HG03108 (cell line): Measurements from ENCODE around the gene EFEMP1.

Experiments used
- ATAC-seq: cut with Tn5 transposase; IDR thresholded peaks from one replicate; pipeline ENCODE4 v1.9.1; 2021; ENCODE audit warnings: moderate library complexity; ENCODE audit not compliant: unreplicated experiment

EFEMP1 gene

GRCh38 chr2:55934337-55934736, 10.8 kb upstream of the EFEMP1 start:
- no peak for ATAC-seq

GRCh38 chr2:55932843-55933242, 9.3 kb upstream of the EFEMP1 start:
- no peak for ATAC-seq

- ATAC-seq: no peak
These were observed 7.7 kb upstream of the EFEMP1 start for GRCh38 chr2:55931281-55931680.

- no peak for ATAC-seq
These were observed 5.9 kb upstream of the EFEMP1 start for GRCh38 chr2:55929476-55929875.

GRCh38 chr2:55926974-55927373, 3.4 kb upstream of the EFEMP1 start:
- no peak for ATAC-seq

- no peak for ATAC-seq
These were observed 2.7 kb upstream of the EFEMP1 start for GRCh38 chr2:55926246-55926645.

- ATAC-seq: no peak
These were observed 370 bp upstream of the EFEMP1 start for GRCh38 chr2:55923982-55924321.

GRCh38 chr2:55922291-55922907, 1.2 kb downstream of the EFEMP1 start:
- ATAC-seq: no peak

- no peak for ATAC-seq
These were observed 4.0 kb downstream of the EFEMP1 start for GRCh38 chr2:55919574-55919973.

- ATAC-seq: no peak
These were observed 4.7 kb downstream of the EFEMP1 start for GRCh38 chr2:55918856-55919255.

GRCh38 chr2:55917713-55918390, 5.7 kb downstream of the EFEMP1 start:
- no peak for ATAC-seq

- ATAC-seq: no peak
These were observed 6.5 kb downstream of the EFEMP1 start for GRCh38 chr2:55917117-55917516.

GRCh38 chr2:55916473-55917049, 7.0 kb downstream of the EFEMP1 start:
- ATAC-seq: no peak

GRCh38 chr2:55914786-55915185, 8.8 kb downstream of the EFEMP1 start:
- ATAC-seq: no peak

GRCh38 chr2:55912926-55913325, 10.7 kb downstream of the EFEMP1 start:
- no peak for ATAC-seq

GRCh38 chr2:55910077-55910476, 13.5 kb downstream of the EFEMP1 start:
- no peak for ATAC-seq

- ATAC-seq: no peak
These were observed 15.9 kb downstream of the EFEMP1 start for GRCh38 chr2:55907686-55908085.

- ATAC-seq: no peak
These were observed 16.6 kb downstream of the EFEMP1 start for GRCh38 chr2:55906993-55907392.

- no peak for ATAC-seq
These were observed 19.9 kb downstream of the EFEMP1 start for GRCh38 chr2:55903727-55904126.

GRCh38 chr2:55902971-55903370, 20.6 kb downstream of the EFEMP1 start:
- ATAC-seq: no peak

- ATAC-seq: no peak
These were observed 21.2 kb downstream of the EFEMP1 start for GRCh38 chr2:55902429-55902828.

GRCh38 chr2:55901941-55902340, 21.6 kb downstream of the EFEMP1 start:
- ATAC-seq: no peak

- ATAC-seq: no peak
These were observed 22.3 kb downstream of the EFEMP1 start for GRCh38 chr2:55901322-55901721.
